Suppressor macrophage (primary cell): Measurements from ENCODE around the gene AP2M1.

Source experiments
- DNase-seq, 4 experiments: peaks; one replicate each; pipeline ENCODE4 v3.0.0-alpha.2; 2020 to 2022

AP2M1 gene

GRCh38 chr3:184229394-184230080, 54.9 kb downstream of the AP2M1 start, which contains the start of gene VWA5B2:
TSS of gene VWA5B2 (plus strand) at chr3:184229585. CDS start at chr3:184230529, 944 bp downstream.
- peak; percentile 38 to 70 (median 50) for DNase-seq

- peak in 1 of 4 experiments; percentile 13 for DNase-seq
Measured at GRCh38 chr3:184230081-184230602, 55.5 kb downstream of the AP2M1 start.

GRCh38 chr3:184230603-184231528, 56.2 kb downstream of the AP2M1 start:
- DNase-seq: peak in 1 of 4 experiments; percentile 22

- DNase-seq: no peak
Measured at GRCh38 chr3:184231671-184232070, 57.0 kb downstream of the AP2M1 start.

- DNase-seq: no peak
Measured at GRCh38 chr3:184233127-184233843, 58.6 kb downstream of the AP2M1 start.
